Measurements from ENCODE around the gene POLH. TPM values are rescaled to one million over a fixed set of nuclear protein-coding genes. Genes with fewer than 3 reads are reported as not detected.
A peak's percentile ranks its signal among the peaks of the same experiment; 100 is the strongest.
"Not testable (repeated sequence)": the region's sequence is repeated elsewhere in the genome, so short reads cannot be mapped to it uniquely, and the experiment has no call there.

Gene POLH
- total and polyA plus RNA-seq, 2 experiments from 2014 or later = 25.3 to 27.6 TPM

DNA sequence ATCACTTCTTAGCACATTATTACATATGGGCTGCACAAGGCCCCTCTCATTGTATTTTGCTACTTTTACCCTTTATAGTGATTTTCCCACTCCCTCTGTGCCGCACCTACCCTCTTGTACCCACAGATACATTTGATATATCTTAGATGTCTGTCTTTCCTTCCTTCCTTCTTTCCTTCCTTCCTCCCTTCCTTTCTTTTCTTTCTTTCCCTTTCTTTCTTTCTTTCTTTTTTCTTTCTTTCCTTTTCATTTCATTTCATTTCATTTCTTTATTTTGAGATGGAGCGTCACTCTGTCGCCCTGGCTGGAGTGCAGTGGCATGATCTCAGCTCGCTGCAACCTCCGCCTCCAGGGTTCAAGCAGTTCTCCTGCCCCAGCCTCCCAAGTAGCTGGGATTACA, 12.2 kb downstream of the POLH start:
- Histone ChIP-seq H3K9me3 (ENCODE audit: low read depth) (no peaks in the 10 kb centered on the region), H3K79me2 (ENCODE audit: insufficient read depth) (peaks cover 72% of the 10 kb centered on the region), H3F3A (ENCODE audit: insufficient read depth) (peaks cover 21% of the 10 kb centered on the region), H3K9me2 (ENCODE audit: insufficient read depth) (no peaks in the 10 kb centered on the region), H3K27ac (no peak overlapping the region), H3K4me3 (no peak overlapping the region), H3K27me3 (replicated peaks; ENCODE audit: insufficient read depth) (no peaks in the 10 kb centered on the region), H4K20me1 (ENCODE audit: insufficient read depth) (no peaks in the 10 kb centered on the region), H3K9ac (no peak overlapping the region), H3K4me1 (ENCODE audit: insufficient read depth) (peaks cover 25% of the 10 kb centered on the region), H3K4me2 (ENCODE audit: unreplicated experiment) (no peak overlapping the region), H3K36me3 (ENCODE audit: low read depth) (peaks cover 43% of the 10 kb centered on the region), H2AFZ (no peak overlapping the region)
- no peak for DNase-seq
- no peak for TF ChIP-seq EZH2 (IDR thresholded peaks at IDR 0.05; ENCODE audit: insufficient read depth, poor library complexity, severe bottlenecking)
- no peak for TF ChIP-seq EZH2phosphoT487 (IDR thresholded peaks at IDR 0.05; ENCODE audit: insufficient read depth, low read depth)
- in situ Hi-C loops (cut with MboI) = no loop called here
- WGBS, 2 experiments (ENCODE audit: low coverage in 1 of 2, low lambda C conversion rate in 2 of 2, missing lambda C conversion rate in 2 of 2) = 94 to 97% methylated on average over 5 of the region's 5 CpGs

DNA sequence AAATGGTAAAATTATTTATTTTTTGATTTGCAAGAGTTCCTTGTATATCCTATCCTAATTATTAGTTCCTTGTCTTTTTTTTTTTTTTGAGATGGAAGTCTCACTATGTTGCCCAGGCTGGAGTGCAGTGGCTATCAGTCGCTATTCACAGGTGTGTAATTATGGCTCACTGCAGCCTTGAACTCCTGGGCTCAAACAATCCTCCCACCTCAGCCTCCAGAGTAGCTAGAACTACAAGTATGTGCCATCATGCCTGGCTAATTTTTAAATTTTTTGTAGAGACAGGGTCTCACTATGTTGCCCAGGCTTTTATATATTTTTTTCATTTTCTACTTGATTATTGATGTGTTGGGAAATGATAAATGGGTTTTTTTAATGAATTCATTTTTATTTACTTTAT, 13.6 kb downstream of the POLH start:
- H3K36me3 ChIP-seq (ENCODE audit: low read depth) = peaks cover 44% of the 10 kb centered on the region
- 100% methylated on average over 1 of the region's 1 CpG for WGBS, 2 experiments (ENCODE audit: low coverage in 1 of 2, low lambda C conversion rate in 2 of 2, missing lambda C conversion rate in 2 of 2)
- in situ Hi-C loops (cut with MboI); H2AFZ ChIP-seq; H3K27ac ChIP-seq; H3K9ac ChIP-seq; H3K4me2 ChIP-seq (ENCODE audit: unreplicated experiment); H4K20me1 ChIP-seq (ENCODE audit: insufficient read depth); H3K9me3 ChIP-seq (ENCODE audit: low read depth); H3K9me2 ChIP-seq (ENCODE audit: insufficient read depth); H3K4me3 ChIP-seq; DNase-seq; H3K27me3 ChIP-seq (replicated peaks; ENCODE audit: insufficient read depth): not testable (repeated sequence)
- H3K79me2 ChIP-seq (ENCODE audit: insufficient read depth) = peaks cover 72% of the 10 kb centered on the region
- peaks cover 10% of the 10 kb centered on the region for H3F3A ChIP-seq (ENCODE audit: insufficient read depth)
- peaks cover 12% of the 10 kb centered on the region for H3K4me1 ChIP-seq (ENCODE audit: insufficient read depth)

- H3K27me3 ChIP-seq (replicated peaks; ENCODE audit: insufficient read depth) = no peaks in the 10 kb centered on the region
- peaks cover 35% of the 10 kb centered on the region for H3K36me3 ChIP-seq (ENCODE audit: low read depth)
- H3K79me2 ChIP-seq (ENCODE audit: insufficient read depth) = peaks cover 68% of the 10 kb centered on the region
Observed at GRCh38 chr6:43593938-43594337, 18.0 kb downstream of the POLH start.

DNA sequence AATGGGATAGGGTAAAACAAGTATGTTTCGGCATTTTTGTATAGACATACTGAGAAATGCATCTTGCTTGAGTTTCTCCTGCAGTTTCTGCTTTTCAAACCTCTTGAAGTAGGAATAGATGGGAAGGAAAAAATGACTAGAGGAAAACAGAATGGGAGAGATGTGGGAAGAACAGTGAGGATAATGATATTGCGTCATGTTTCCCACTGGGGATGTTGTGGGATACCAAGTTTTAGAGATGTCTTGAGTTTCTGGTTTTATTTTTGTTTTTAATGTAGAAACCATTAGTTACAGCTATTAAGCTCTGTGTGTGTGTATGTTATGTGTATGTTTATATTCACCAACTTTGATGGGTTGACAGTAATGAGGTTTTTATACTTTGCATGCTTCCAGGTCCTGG, 24.6 kb downstream of the POLH start:
- Histone ChIP-seq H3K4me3 (no peak overlapping the region), H3K36me3 (ENCODE audit: low read depth) (peaks cover 42% of the 10 kb centered on the region), H3K79me2 (ENCODE audit: insufficient read depth) (peaks cover 15% of the 10 kb centered on the region; the same call in 1 of the 2 replicates), H3K9me2 (ENCODE audit: insufficient read depth) (no peaks in the 10 kb centered on the region), H3K9me3 (ENCODE audit: low read depth) (no peaks in the 10 kb centered on the region), H2AFZ (no peak overlapping the region), H3F3A (ENCODE audit: insufficient read depth) (peaks cover 23% of the 10 kb centered on the region), H4K20me1 (ENCODE audit: insufficient read depth) (no peaks in the 10 kb centered on the region), H3K4me2 (ENCODE audit: unreplicated experiment) (no peak overlapping the region), H3K9ac (no peak overlapping the region), H3K4me1 (ENCODE audit: insufficient read depth) (peaks cover 11% of the 10 kb centered on the region), H3K27ac (no peak overlapping the region), H3K27me3 (replicated peaks; ENCODE audit: insufficient read depth) (no peaks in the 10 kb centered on the region)
- in situ Hi-C loops (cut with MboI) = no loop called here
- WGBS, 2 experiments (ENCODE audit: low coverage in 1 of 2, low lambda C conversion rate in 2 of 2, missing lambda C conversion rate in 2 of 2) = 95 to 96% methylated on average over 2 of the region's 2 CpGs
- TF ChIP-seq EZH2phosphoT487 (IDR thresholded peaks at IDR 0.05; ENCODE audit: insufficient read depth, low read depth) (no peak), EZH2 (IDR thresholded peaks at IDR 0.05; ENCODE audit: insufficient read depth, poor library complexity, severe bottlenecking) (no peak)
- DNase-seq = no peak

More at GRCh38 chr6:43593938-43594337, 18.0 kb downstream of the POLH start:
- in situ Hi-C loops (cut with MboI) = no loop called here
- Histone ChIP-seq H3K4me2 (ENCODE audit: unreplicated experiment) (no peak overlapping the region), H4K20me1 (ENCODE audit: insufficient read depth) (no peaks in the 10 kb centered on the region), H2AFZ (no peak overlapping the region), H3K4me1 (ENCODE audit: insufficient read depth) (no peaks in the 10 kb centered on the region), H3K9me2 (ENCODE audit: insufficient read depth) (no peaks in the 10 kb centered on the region), H3K9me3 (ENCODE audit: low read depth) (no peaks in the 10 kb centered on the region), H3F3A (ENCODE audit: insufficient read depth) (no peaks in the 10 kb centered on the region), H3K4me3 (no peak overlapping the region), H3K9ac (no peak overlapping the region), H3K27ac (no peak overlapping the region)
- DNase-seq = no peak
- 96 to 98% methylated on average over 1 of the region's 1 CpG for WGBS, 2 experiments (ENCODE audit: low coverage in 1 of 2, low lambda C conversion rate in 2 of 2, missing lambda C conversion rate in 2 of 2)
- TF ChIP-seq EZH2 (IDR thresholded peaks at IDR 0.05; ENCODE audit: insufficient read depth, poor library complexity, severe bottlenecking) (no peak), EZH2phosphoT487 (IDR thresholded peaks at IDR 0.05; ENCODE audit: insufficient read depth, low read depth) (no peak)

GRCh38 chr6:43604174-43604573, 28.2 kb downstream of the POLH start:
- H3K27me3 ChIP-seq (replicated peaks; ENCODE audit: insufficient read depth) = no peaks in the 10 kb centered on the region
- H3K36me3 ChIP-seq (ENCODE audit: low read depth) = peaks cover 40% of the 10 kb centered on the region
- H2AFZ ChIP-seq = no peak overlapping the region
- no peaks in the 10 kb centered on the region for H3K9me3 ChIP-seq (ENCODE audit: low read depth)
- H3K79me2 ChIP-seq (ENCODE audit: insufficient read depth) = peaks cover 3% of the 10 kb centered on the region; the same call in 1 of the 2 replicates
- in situ Hi-C loops (cut with MboI) = no loop called here
- peaks cover 11% of the 10 kb centered on the region for H3K4me1 ChIP-seq (ENCODE audit: insufficient read depth)
- H3K4me3 ChIP-seq = no peak overlapping the region
- peak; percentile 87 for DNase-seq
- no peaks in the 10 kb centered on the region for H3K9me2 ChIP-seq (ENCODE audit: insufficient read depth)
- TF ChIP-seq EZH2 (IDR thresholded peaks at IDR 0.05; ENCODE audit: insufficient read depth, poor library complexity, severe bottlenecking) = no peak
- no peak for TF ChIP-seq EZH2phosphoT487 (IDR thresholded peaks at IDR 0.05; ENCODE audit: insufficient read depth, low read depth)
- H3F3A ChIP-seq (ENCODE audit: insufficient read depth) = peaks cover 50% of the 10 kb centered on the region
- H4K20me1 ChIP-seq (ENCODE audit: insufficient read depth) = no peaks in the 10 kb centered on the region
- 84 to 85% methylated on average over 2 of the region's 2 CpGs for WGBS, 2 experiments (ENCODE audit: low coverage in 1 of 2, low lambda C conversion rate in 2 of 2, missing lambda C conversion rate in 2 of 2)
- peak overlapping the region; percentile 48 for H3K27ac ChIP-seq
- H3K4me2 ChIP-seq (ENCODE audit: unreplicated experiment) = no peak overlapping the region
- no peak overlapping the region for H3K9ac ChIP-seq
